ENCODE data around the gene SGK1.

Gene SGK1

DNA sequence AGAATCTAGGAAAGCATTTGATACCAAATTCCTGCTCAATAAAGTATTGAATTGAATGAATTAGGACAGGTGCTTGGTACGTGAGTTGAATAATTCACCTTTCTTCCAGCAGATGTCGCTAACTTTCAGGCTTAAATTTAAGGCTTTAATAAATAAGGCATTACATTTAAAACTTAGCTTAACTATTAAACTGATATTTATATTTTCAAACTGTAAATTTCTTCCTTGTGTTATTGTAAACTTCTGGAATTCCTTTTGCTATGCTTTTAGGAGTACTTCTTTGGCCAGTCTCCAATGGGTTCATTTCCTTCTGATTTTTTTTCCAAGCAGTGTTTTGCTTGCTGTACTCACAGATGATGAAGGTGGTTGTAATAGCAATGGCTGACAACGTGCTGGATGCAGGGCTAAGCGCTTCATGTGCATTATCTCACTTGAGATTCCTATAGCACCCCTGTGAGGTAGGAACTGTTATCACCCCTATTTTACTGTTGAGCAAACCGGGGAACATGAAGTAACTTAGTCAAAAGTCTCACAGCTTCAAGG lies 194.2 kb downstream of the SGK1 start:
- DNase-seq (ENCODE audit: low read depth in 2 of 2) = no peak

DNA sequence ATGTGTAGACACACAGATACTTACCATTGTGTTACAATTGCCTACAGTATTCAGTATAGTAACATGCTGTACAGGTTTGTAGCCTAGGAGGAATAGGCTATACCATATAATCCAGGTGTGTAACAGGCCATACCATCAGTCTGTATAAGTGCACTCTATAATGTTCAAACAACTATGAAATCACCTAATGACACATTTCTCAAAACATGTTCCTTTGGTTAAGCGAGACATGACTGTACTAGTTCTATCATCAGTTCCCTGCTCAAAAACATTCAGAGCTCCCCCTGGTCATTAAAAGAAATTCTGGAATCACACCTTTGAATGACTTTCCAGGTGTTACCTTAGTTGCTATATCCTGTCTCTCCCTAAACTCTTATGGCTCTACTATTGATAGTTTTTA lies 195.1 kb downstream of the SGK1 start:
- no peak for DNase-seq (ENCODE audit: low read depth in 2 of 2)

DNA sequence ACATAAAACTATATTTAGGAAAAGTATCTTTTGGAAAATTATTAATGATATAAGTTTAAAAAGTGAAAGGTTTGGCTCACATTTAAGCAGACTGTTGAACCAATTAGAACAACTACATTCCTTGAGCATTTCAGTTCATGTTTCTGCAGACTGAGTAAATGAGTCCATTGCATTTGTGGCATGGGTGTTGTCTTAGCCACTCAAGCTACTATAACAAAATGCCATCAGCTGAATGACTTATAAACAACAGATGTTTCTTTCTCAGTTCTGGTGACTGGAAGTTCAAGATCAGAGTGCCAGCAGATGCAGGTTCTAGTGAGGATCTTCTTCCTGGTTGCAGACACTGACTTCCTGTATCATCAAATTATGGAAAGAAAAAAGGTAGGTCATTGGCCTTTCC lies 198.4 kb downstream of the SGK1 start:
- DNase-seq (ENCODE audit: low read depth in 2 of 2) = no peak

All from activated CD8-positive, alpha-beta memory T cell treated with anti-CD3 and anti-CD28 coated beads for 4 hours (primary cell).